ENCODE results near the gene UBL4B.

DNA sequence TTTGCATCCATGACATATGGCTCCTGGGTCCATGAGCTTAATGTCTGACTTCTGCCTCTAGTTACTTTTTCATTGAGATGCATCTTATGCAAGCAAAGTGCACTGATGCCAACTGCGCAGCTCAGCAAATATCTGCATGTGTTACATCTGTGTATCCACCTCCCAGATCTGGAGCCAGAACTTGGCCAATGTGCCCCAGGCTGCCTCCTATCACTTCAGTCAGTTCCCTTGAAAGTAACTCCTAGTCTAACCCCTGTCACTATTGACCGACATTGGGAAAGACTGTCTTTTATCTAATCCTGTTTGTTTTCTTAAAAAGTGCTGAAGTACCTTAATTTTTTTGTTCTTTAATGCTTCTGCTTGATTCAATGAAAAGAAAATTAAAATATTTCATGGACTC is 19.3 kb upstream of the UBL4B start:
- TF ChIP-seq, protein P1, sequence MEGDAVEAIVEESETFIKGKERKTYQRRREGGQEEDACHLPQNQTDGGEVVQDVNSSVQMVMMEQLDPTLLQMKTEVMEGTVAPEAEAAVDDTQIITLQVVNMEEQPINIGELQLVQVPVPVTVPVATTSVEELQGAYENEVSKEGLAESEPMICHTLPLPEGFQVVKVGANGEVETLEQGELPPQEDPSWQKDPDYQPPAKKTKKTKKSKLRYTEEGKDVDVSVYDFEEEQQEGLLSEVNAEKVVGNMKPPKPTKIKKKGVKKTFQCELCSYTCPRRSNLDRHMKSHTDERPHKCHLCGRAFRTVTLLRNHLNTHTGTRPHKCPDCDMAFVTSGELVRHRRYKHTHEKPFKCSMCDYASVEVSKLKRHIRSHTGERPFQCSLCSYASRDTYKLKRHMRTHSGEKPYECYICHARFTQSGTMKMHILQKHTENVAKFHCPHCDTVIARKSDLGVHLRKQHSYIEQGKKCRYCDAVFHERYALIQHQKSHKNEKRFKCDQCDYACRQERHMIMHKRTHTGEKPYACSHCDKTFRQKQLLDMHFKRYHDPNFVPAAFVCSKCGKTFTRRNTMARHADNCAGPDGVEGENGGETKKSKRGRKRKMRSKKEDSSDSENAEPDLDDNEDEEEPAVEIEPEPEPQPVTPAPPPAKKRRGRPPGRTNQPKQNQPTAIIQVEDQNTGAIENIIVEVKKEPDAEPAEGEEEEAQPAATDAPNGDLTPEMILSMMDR (tag by site-specific recombination; IDR thresholded peaks at IDR 0.05): no peak
- TF ChIP-seq, protein P2, sequence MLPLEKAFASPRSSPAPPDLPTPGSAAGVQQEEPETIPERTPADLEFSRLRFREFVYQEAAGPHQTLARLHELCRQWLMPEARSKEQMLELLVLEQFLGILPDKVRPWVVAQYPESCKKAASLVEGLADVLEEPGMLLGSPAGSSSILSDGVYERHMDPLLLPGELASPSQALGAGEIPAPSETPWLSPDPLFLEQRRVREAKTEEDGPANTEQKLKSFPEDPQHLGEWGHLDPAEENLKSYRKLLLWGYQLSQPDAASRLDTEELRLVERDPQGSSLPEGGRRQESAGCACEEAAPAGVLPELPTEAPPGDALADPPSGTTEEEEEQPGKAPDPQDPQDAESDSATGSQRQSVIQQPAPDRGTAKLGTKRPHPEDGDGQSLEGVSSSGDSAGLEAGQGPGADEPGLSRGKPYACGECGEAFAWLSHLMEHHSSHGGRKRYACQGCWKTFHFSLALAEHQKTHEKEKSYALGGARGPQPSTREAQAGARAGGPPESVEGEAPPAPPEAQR (tag by site-specific recombination; IDR thresholded peaks at IDR 0.05): no peak
- TF ChIP-seq YY1 (tag by site-specific recombination; IDR thresholded peaks at IDR 0.05): no peak
- no peak for TF ChIP-seq ZNF837 (tag by site-specific recombination; IDR thresholded peaks at IDR 0.05)
- no peak for TF ChIP-seq ZFP3 (tag by site-specific recombination; IDR thresholded peaks at IDR 0.05; ENCODE audit: low read depth)
- TF ChIP-seq KLF8 (tag by site-specific recombination; IDR thresholded peaks at IDR 0.05): no peak
- TF ChIP-seq ZNF549 (tag by site-specific recombination; IDR thresholded peaks at IDR 0.05): no peak
- no peak for TF ChIP-seq ZBTB1 (tag by site-specific recombination; IDR thresholded peaks at IDR 0.05)
- no peak for TF ChIP-seq SP2 (tag by site-specific recombination; IDR thresholded peaks at IDR 0.05)
- no peak for TF ChIP-seq GLI4 (tag by site-specific recombination; IDR thresholded peaks at IDR 0.05)
- TF ChIP-seq ZNF843 (tag by site-specific recombination; IDR thresholded peaks at IDR 0.05): no peak
- TF ChIP-seq, protein P3, sequence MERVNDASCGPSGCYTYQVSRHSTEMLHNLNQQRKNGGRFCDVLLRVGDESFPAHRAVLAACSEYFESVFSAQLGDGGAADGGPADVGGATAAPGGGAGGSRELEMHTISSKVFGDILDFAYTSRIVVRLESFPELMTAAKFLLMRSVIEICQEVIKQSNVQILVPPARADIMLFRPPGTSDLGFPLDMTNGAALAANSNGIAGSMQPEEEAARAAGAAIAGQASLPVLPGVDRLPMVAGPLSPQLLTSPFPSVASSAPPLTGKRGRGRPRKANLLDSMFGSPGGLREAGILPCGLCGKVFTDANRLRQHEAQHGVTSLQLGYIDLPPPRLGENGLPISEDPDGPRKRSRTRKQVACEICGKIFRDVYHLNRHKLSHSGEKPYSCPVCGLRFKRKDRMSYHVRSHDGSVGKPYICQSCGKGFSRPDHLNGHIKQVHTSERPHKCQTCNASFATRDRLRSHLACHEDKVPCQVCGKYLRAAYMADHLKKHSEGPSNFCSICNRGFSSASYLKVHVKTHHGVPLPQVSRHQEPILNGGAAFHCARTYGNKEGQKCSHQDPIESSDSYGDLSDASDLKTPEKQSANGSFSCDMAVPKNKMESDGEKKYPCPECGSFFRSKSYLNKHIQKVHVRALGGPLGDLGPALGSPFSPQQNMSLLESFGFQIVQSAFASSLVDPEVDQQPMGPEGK (tag by site-specific recombination; IDR thresholded peaks at IDR 0.05): no peak
- TF ChIP-seq ZBTB21 (tag by site-specific recombination; IDR thresholded peaks at IDR 0.05): no peak

Data from HEK293 (cell line).